Medulla oblongata (tissue), 1 donor: ENCODE results near the gene DBH.

Source experiments
- DNase-seq: peaks from one replicate; pipeline ENCODE4 v3.0.0-alpha.2; 2015; ENCODE audit errors: extremely low spot score

Gene DBH

GRCh38 chr9:133604856-133605255, 31.3 kb upstream of the DBH start:
- DNase-seq: no peak

GRCh38 chr9:133605446-133605845, 30.7 kb upstream of the DBH start:
- no peak for DNase-seq

GRCh38 chr9:133605856-133606707, 30.1 kb upstream of the DBH start:
- no peak for DNase-seq

- no peak for DNase-seq
Measured at GRCh38 chr9:133606708-133607025, 29.5 kb upstream of the DBH start.

GRCh38 chr9:133607381-133607780, 28.8 kb upstream of the DBH start:
- DNase-seq: no peak

- DNase-seq: no peak
Measured at GRCh38 chr9:133607976-133608375, 28.2 kb upstream of the DBH start.

GRCh38 chr9:133608382-133608781, 27.8 kb upstream of the DBH start:
- DNase-seq: no peak

GRCh38 chr9:133608889-133609288, 27.3 kb upstream of the DBH start:
- no peak for DNase-seq

GRCh38 chr9:133609311-133610098, 26.7 kb upstream of the DBH start, which contains the start of gene FAM163B:
TSS of gene FAM163B (minus strand) at chr9:133609389. CDS start at chr9:133580223, 29,166 bp downstream.
- peak; percentile 30 for DNase-seq

- no peak for DNase-seq
Measured at GRCh38 chr9:133610845-133611244, 25.3 kb upstream of the DBH start.

GRCh38 chr9:133612051-133612450, 24.1 kb upstream of the DBH start:
- DNase-seq: no peak

- no peak for DNase-seq
Measured at GRCh38 chr9:133612816-133613215, 23.3 kb upstream of the DBH start.

GRCh38 chr9:133613432-133613831, 22.7 kb upstream of the DBH start:
- DNase-seq: no peak

GRCh38 chr9:133614056-133614455, 22.1 kb upstream of the DBH start:
- no peak for DNase-seq

- no peak for DNase-seq
Measured at GRCh38 chr9:133614678-133615077, 21.5 kb upstream of the DBH start.

GRCh38 chr9:133615186-133615585, 21.0 kb upstream of the DBH start:
- DNase-seq: no peak

- DNase-seq: no peak
Measured at GRCh38 chr9:133615606-133616188, 20.5 kb upstream of the DBH start.

GRCh38 chr9:133616643-133617405, 19.3 kb upstream of the DBH start:
- no peak for DNase-seq

GRCh38 chr9:133618726-133619125, 17.4 kb upstream of the DBH start:
- DNase-seq: no peak

- peak; percentile 77 for DNase-seq
Measured at GRCh38 chr9:133619791-133620190, 16.4 kb upstream of the DBH start.

- DNase-seq: no peak
Measured at GRCh38 chr9:133621725-133622267, 14.4 kb upstream of the DBH start.

- no peak for DNase-seq
Measured at GRCh38 chr9:133622555-133622954, 13.6 kb upstream of the DBH start.
